Measurements from ENCODE around the gene INTS15. TPM values are rescaled to one million over a fixed set of nuclear protein-coding genes. Genes with fewer than 3 reads are reported as not detected.

INTS15 gene
- total and polyA plus RNA-seq, 10 of the 15 experiments (the other 5 are each of a cell fraction or from before 2014, with no cell fraction given) = 0.89 to 28.2 (median 16.8) TPM

GRCh38 chr7:6641305-6642035 lies 51.6 kb downstream of the INTS15 start:
- H3K79me2 ChIP-seq (ENCODE audit: control insufficient read depth, insufficient read depth, low read length) = peaks cover 22% of the 10 kb centered on the region
- no peak overlapping the region for H3K27ac ChIP-seq (ENCODE audit: control insufficient read depth, insufficient read depth)
- FAIRE-seq (no peak), ATAC-seq (no peak), DNase-seq (ENCODE audit: low read depth, low spot score) (no peak)
- BruUV-seq (replicated peaks) = no TSS peak
- CTCF ChIA-PET = no interaction called here
- TF ChIP-seq ZNF687 (IDR thresholded peaks at IDR 0.05) (no peak), HDAC2 (IDR thresholded peaks at IDR 0.05) (no peak), SMAD1 (IDR thresholded peaks at IDR 0.05; ENCODE audit: low read depth, partially characterized antibody) (no peak), CREM (IDR thresholded peaks at IDR 0.05; ENCODE audit: low read depth) (no peak), POLR2AphosphoS2 (IDR thresholded peaks at IDR 0.05; ENCODE audit: low read depth, low read length) (no peak), NFIC (IDR thresholded peaks at IDR 0.05; ENCODE audit: low read depth, low read length) (no peak), SUPT20H (IDR thresholded peaks at IDR 0.05; ENCODE audit: borderline replicate concordance, control insufficient read depth, low read depth, low read length) (no peak), CBX5 (IDR thresholded peaks at IDR 0.05; ENCODE audit: low read depth) (no peak), POLR2AphosphoS5 (IDR thresholded peaks at IDR 0.05; ENCODE audit: low read length) (no peak), POLR2A (IDR thresholded peaks at IDR 0.05; ENCODE audit: low read depth, low read length) (no peak), ZNF384 (IDR thresholded peaks at IDR 0.05; ENCODE audit: borderline replicate concordance, low read depth, low read length) (no peak), BCL11A (IDR thresholded peaks at IDR 0.05; ENCODE audit: low read depth, low read length) (no peak), ZNF274 (IDR thresholded peaks at IDR 0.05; ENCODE audit: insufficient read depth, insufficient read length) (no peak), RFX5 (IDR thresholded peaks at IDR 0.05; ENCODE audit: low read depth, low read length) (no peak), YBX1 (IDR thresholded peaks at IDR 0.05) (no peak), REST (IDR thresholded peaks at IDR 0.05; ENCODE audit: low read depth, low read length) (no peak), JUNB (IDR thresholded peaks at IDR 0.05) (no peak)
- TF ChIP-seq, protein P1, sequence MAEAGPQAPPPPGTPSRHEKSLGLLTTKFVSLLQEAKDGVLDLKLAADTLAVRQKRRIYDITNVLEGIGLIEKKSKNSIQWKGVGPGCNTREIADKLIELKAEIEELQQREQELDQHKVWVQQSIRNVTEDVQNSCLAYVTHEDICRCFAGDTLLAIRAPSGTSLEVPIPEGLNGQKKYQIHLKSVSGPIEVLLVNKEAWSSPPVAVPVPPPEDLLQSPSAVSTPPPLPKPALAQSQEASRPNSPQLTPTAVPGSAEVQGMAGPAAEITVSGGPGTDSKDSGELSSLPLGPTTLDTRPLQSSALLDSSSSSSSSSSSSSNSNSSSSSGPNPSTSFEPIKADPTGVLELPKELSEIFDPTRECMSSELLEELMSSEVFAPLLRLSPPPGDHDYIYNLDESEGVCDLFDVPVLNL (IDR thresholded peaks at IDR 0.05; ENCODE audit: low read depth, low read length) = no peak
- H2AFZ ChIP-seq (ENCODE audit: control insufficient read depth, low read depth, low read length) = no peak overlapping the region
- no peaks in the 10 kb centered on the region for H3K27me3 ChIP-seq (replicated peaks in 1 of 2; ENCODE audit: control insufficient read depth in 2 of 2, insufficient read depth in 2 of 2, low read length in 1 of 2)
- H3K36me3 ChIP-seq (ENCODE audit: control insufficient read depth in 2 of 2, insufficient read depth in 2 of 2, low read length in 1 of 2) = peaks cover 5 to 25% of the 10 kb centered on the region in 2 experiments
- H3K4me3 ChIP-seq = no peak overlapping the region
- H4K20me1 ChIP-seq (ENCODE audit: control insufficient read depth, insufficient read depth) = no peaks in the 10 kb centered on the region; the same call in 1 of the 2 replicates
- intact Hi-C loops (cut with micrococcal nuclease; ENCODE audit: unreplicated experiment) = no loop called here
- WGBS (ENCODE audit: insufficient coverage, insufficient replicate concordance, low lambda C conversion rate, missing lambda C conversion rate) = 83% methylated on average over 15 of the region's 15 CpGs
- POLR2A ChIA-PET = interaction anchor here (0.6 kb wide), 1 partner anchor 49 kb away, joined by 4 read pairs; no protein-coding TSS in a partner anchor
- no peaks in the 10 kb centered on the region; the same call in 2 of the 3 replicates for H3K9me3 ChIP-seq (replicated peaks; ENCODE audit: control insufficient read depth, insufficient read depth, low read length)
- H3K9ac ChIP-seq (ENCODE audit: control insufficient read depth, insufficient read depth, low read length) = no peak overlapping the region
- peaks cover 7% of the 10 kb centered on the region; the same call in 1 of the 2 replicates for H3K4me1 ChIP-seq (ENCODE audit: control insufficient read depth, insufficient read depth, low read length)
- SMC1A ChIA-PET (ENCODE audit: uncharacterized antibody, unreplicated experiment) = no interaction called here
- in situ Hi-C loops (cut with MboI) = no loop called here
- RAD21 ChIA-PET (ENCODE audit: unreplicated experiment) = no interaction called here
- no peak overlapping the region for H3K4me2 ChIP-seq (ENCODE audit: control insufficient read depth, insufficient read depth)
